CD4-positive, alpha-beta T cell (primary cell): ENCODE measurements around the gene MYT1. TPM values are rescaled to one million over a fixed set of nuclear protein-coding genes. Genes with fewer than 3 reads are reported as not detected.

Experiments used
- ATAC-seq: fragments of 200-7000 bp; cut with Tn5 transposase; one replicate; pipeline ENCODE4 v1.10.0; 2022; ENCODE audit warnings: mild to moderate bottlenecking; ENCODE audit not compliant: poor library complexity
- CTCF ChIA-PET: fragments of 350-600 bp; sonication (Branson Sonifier 250); formaldehyde crosslinking; loops from one replicate; lab custom pipeline; 2021; ENCODE audit warnings: antibody characterized with exemption, inconsistent platforms; lab: Charles Lee
- POLR2A ChIA-PET: fragments of 350-600 bp; sonication (Branson Sonifier 250); formaldehyde crosslinking; loops from one replicate; lab custom pipeline; 2021; ENCODE audit warnings: antibody characterized with exemption, inconsistent platforms; lab: Charles Lee
- DNase-seq, 14 experiments: peaks; one replicate each; pipeline ENCODE4 v3.0.0-alpha.2; 2013 to 2020; ENCODE audit warnings: mixed read lengths in 2 of 14
- H3K27ac ChIP-seq, 2 donors: one replicate each; pipeline versions ENCODE4 v1.5.1 to v1.7.0; 2013; ENCODE audit warnings: low read length in 2 of 2, low read depth in 1 of 2, mild to moderate bottlenecking in 1 of 2
- H3K27me3 ChIP-seq, 2 experiments: 1 replicate in 1 of 2; 2 replicates in 1 of 2; pipeline versions ENCODE4 v1.6.1 to v1.7.0; 2013; ENCODE audit warnings: low read length in 2 of 2, control low read depth in 1 of 2, mild to moderate bottlenecking in 1 of 2, moderate library complexity in 1 of 2; ENCODE audit not compliant: insufficient read depth in 2 of 2, control insufficient read depth in 1 of 2
- H3K36me3 ChIP-seq: one replicate; pipeline ENCODE4 v1.6.1; 2013; ENCODE audit warnings: low read length, control low read depth; ENCODE audit not compliant: insufficient read depth
- H3K4me1 ChIP-seq: one replicate; pipeline ENCODE4 v1.6.1; 2013; ENCODE audit warnings: low read length, control low read depth; ENCODE audit not compliant: insufficient read depth
- H3K4me3 ChIP-seq: one replicate; pipeline ENCODE4 v1.5.1; 2013; ENCODE audit warnings: mild to moderate bottlenecking, low read length, moderate library complexity
- H3K9me3 ChIP-seq, 2 experiments: 1 replicate in 1 of 2; 2 replicates in 1 of 2; pipeline versions ENCODE4 v1.6.1 to v1.7.0; 2013; ENCODE audit warnings: low read length in 2 of 2, mild to moderate bottlenecking in 2 of 2, control low read depth in 1 of 2, moderate library complexity in 1 of 2; ENCODE audit not compliant: control insufficient read depth in 1 of 2, insufficient read depth in 1 of 2
- H3K27ac Mint-ChIP-seq: one replicate; pipeline ENCODE4 v1.8.0; 2020; ENCODE audit warnings: mixed read lengths
- H3K27me3 Mint-ChIP-seq: one replicate; pipeline ENCODE4 v1.8.0; 2021; ENCODE audit warnings: mixed read lengths
- H3K36me3 Mint-ChIP-seq: one replicate; pipeline ENCODE4 v1.8.0; 2021; ENCODE audit warnings: low read depth, mixed read lengths
- H3K4me1 Mint-ChIP-seq: one replicate; pipeline ENCODE4 v1.8.0; 2021; ENCODE audit warnings: low read depth, mixed read lengths
- H3K4me3 Mint-ChIP-seq: one replicate; pipeline ENCODE4 v1.8.0; 2020; ENCODE audit warnings: mild to moderate bottlenecking, mixed read lengths
- H3K9me3 Mint-ChIP-seq: one replicate; pipeline ENCODE4 v1.8.0; 2020; ENCODE audit warnings: mixed read lengths
- CTCF ChIP-seq: fragments of 200-600 bp; IDR thresholded peaks from one replicate; pipeline ENCODE4 v1.8.0; 2022; ENCODE audit warnings: antibody characterized with exemption, mild to moderate bottlenecking
- intact Hi-C, 2 experiments: fragments of 100-400 bp; cut with DNase I in 1 of 2; cut with micrococcal nuclease in 1 of 2; formaldehyde crosslinking; loops; one replicate each; pipeline versions ENCODE4 v1.15.1 to v1.9.0; 2023 to 2025; cut with DNase I, micrococcal nuclease
- total RNA-seq, 174 experiments: library from RNA in 2 of 174; stranded (reverse) in 2 of 174; gene quantifications; one replicate each; pipeline ENCODE4 v1.2.3 and lab custom pipeline; 2021 to 2026

The MYT1 gene
- total RNA-seq, 2 experiments from 2014 or later, result 1.0 TPM; not detected in 1

GRCh38 chr20:64265201-64265600 is 100.9 kb downstream of the MYT1 start:
- peak overlapping the region; percentile 33 for H3K27ac Mint-ChIP-seq

GRCh38 chr20:64266988-64267387 is 102.7 kb downstream of the MYT1 start:
- no peak overlapping the region for H3K27ac ChIP-seq
- H3K9me3 ChIP-seq, result no peaks in the 10 kb centered on the region
- H3K4me1 Mint-ChIP-seq, result peaks cover 57% of the 10 kb centered on the region
- TF ChIP-seq CTCF, result no peak
- CTCF ChIA-PET, result no interaction called here
- no peak overlapping the region for H3K4me3 ChIP-seq
- H3K9me3 Mint-ChIP-seq, result no peaks in the 10 kb centered on the region
- no peak for DNase-seq
- no peaks in the 10 kb centered on the region for H3K27me3 ChIP-seq
- H3K27me3 Mint-ChIP-seq, result no peaks in the 10 kb centered on the region
- intact Hi-C loops, result no loop called here
- H3K36me3 ChIP-seq, result peaks cover 49% of the 10 kb centered on the region
- H3K4me1 ChIP-seq, result peaks cover 8% of the 10 kb centered on the region
- H3K36me3 Mint-ChIP-seq, result peaks cover 81% of the 10 kb centered on the region
- no peak overlapping the region for H3K4me3 Mint-ChIP-seq
- ATAC-seq, result no peak
- H3K27ac Mint-ChIP-seq, result no peak overlapping the region
- POLR2A ChIA-PET, result no interaction called here

More at GRCh38 chr20:64265201-64265600, 100.9 kb downstream of the MYT1 start:
- H3K27ac ChIP-seq, result no peak overlapping the region
- Mint-ChIP-seq H3K27me3 (no peaks in the 10 kb centered on the region), H3K4me3 (no peak overlapping the region), H3K4me1 (peaks cover 68% of the 10 kb centered on the region), H3K36me3 (peaks cover 85% of the 10 kb centered on the region), H3K9me3 (no peaks in the 10 kb centered on the region)
- intact Hi-C loops, result no loop called here
- ATAC-seq, result no peak
- CTCF ChIA-PET, result no interaction called here
- no peaks in the 10 kb centered on the region for H3K27me3 ChIP-seq
- no peak overlapping the region for H3K4me3 ChIP-seq
- peaks cover 46% of the 10 kb centered on the region for H3K36me3 ChIP-seq
- no peaks in the 10 kb centered on the region for H3K9me3 ChIP-seq
- TF ChIP-seq CTCF, result no peak
- DNase-seq, result no peak
- peaks cover 23% of the 10 kb centered on the region for H3K4me1 ChIP-seq
- POLR2A ChIA-PET, result no interaction called here

- H3K4me3 Mint-ChIP-seq, result no peak overlapping the region
- CTCF ChIA-PET, result no interaction called here
- POLR2A ChIA-PET, result interaction anchor here (0.6 kb wide), 1 partner anchor 12 kb away, joined by 4 read pairs; the partner anchor contains the start of gene PCMTD2
Observed at GRCh38 chr20:64268174-64268573, 103.9 kb downstream of the MYT1 start.

More at GRCh38 chr20:64268174-64268573, 103.9 kb downstream of the MYT1 start:
- Histone ChIP-seq H3K4me1 (no peaks in the 10 kb centered on the region), H3K27me3 (no peaks in the 10 kb centered on the region), H3K36me3 (peaks cover 54% of the 10 kb centered on the region), H3K4me3 (no peak overlapping the region), H3K27ac (no peak overlapping the region), H3K9me3 (no peaks in the 10 kb centered on the region)
- intact Hi-C loops, result no loop called here
- no peaks in the 10 kb centered on the region for H3K27me3 Mint-ChIP-seq
- TF ChIP-seq CTCF, result no peak
- DNase-seq (no peak), ATAC-seq (no peak)
- H3K9me3 Mint-ChIP-seq, result no peaks in the 10 kb centered on the region
- peaks cover 45% of the 10 kb centered on the region for H3K4me1 Mint-ChIP-seq
- no peak overlapping the region for H3K27ac Mint-ChIP-seq
- H3K36me3 Mint-ChIP-seq, result peaks cover 81% of the 10 kb centered on the region
